AG04450 (cell line): Measurements from ENCODE around the gene PGLYRP4. TPM values are rescaled to one million over a fixed set of nuclear protein-coding genes. Genes with fewer than 3 reads are reported as not detected.

Experiments used
- CTCF ChIA-PET: fragments of 300-600, 350-600 bp; formaldehyde crosslinking; extraction: SDS; loops from one replicate; lab custom pipeline; 2022; ENCODE audit warnings: antibody characterized with exemption, inconsistent platforms; lab: Charles Lee
- POLR2A ChIA-PET: fragments of 350-600 bp; formaldehyde crosslinking; extraction: SDS; loops from one replicate; lab custom pipeline; 2021; ENCODE audit warnings: antibody characterized with exemption, inconsistent platforms; lab: Yijun Ruan, JAX
- DNase-seq: peaks from one replicate; pipeline ENCODE4 v3.0.0-alpha.2; 2011; ENCODE audit warnings: low read depth, low spot score
- H3K27ac ChIP-seq: one replicate; pipeline ENCODE4 v1.5.1; 2012; ENCODE audit warnings: low read depth, low read length, control low read depth
- H3K27me3 ChIP-seq: one replicate; pipeline ENCODE4 v1.6.0; 2012; ENCODE audit warnings: low read length; ENCODE audit not compliant: control insufficient read depth, insufficient read depth
- H3K4me3 ChIP-seq: 2 replicates; pipeline ENCODE4 v1.5.1; 2011; ENCODE audit warnings: mild to moderate bottlenecking, low read depth, low read length, control low read depth
- H3K9me3 ChIP-seq: 2 replicates; pipeline ENCODE4 v1.5.1; 2012; ENCODE audit warnings: low read length; ENCODE audit not compliant: control insufficient read depth, insufficient read depth
- CTCF ChIP-seq: IDR thresholded peaks from 2 replicates; pipeline ENCODE4 v1.5.1; 2011; ENCODE audit warnings: low read depth, low read length, control low read depth, inconsistent platforms
- polyA plus RNA-seq: library from polyadenylated mRNA; depleted of rRNA; stranded (reverse); fragments of >200 nt; gene quantifications from 2 replicates; pipeline ENCODE4 v1.2.3, GENCODE V29; 2011

The PGLYRP4 gene
- polyA plus RNA-seq, 1 experiment: not detected

GRCh38 chr1:153342178-153342577, 6.5 kb downstream of the PGLYRP4 start:
- peaks cover 5% of the 10 kb centered on the region for H3K27me3 ChIP-seq
- ChIA-PET CTCF (interaction anchor here (1.2 to 4.0 kb wide), 2 partner anchors 10 to 12 kb away, joined by 3 to 16 read pairs; no protein-coding TSS in a partner anchor), POLR2A (no interaction called here)
- DNase-seq: no peak
- H3K9me3 ChIP-seq: no peaks in the 10 kb centered on the region
- no peak overlapping the region for H3K27ac ChIP-seq
- TF ChIP-seq CTCF: no peak
- no peak overlapping the region for H3K4me3 ChIP-seq

- no peak overlapping the region for H3K27ac ChIP-seq
- H3K27me3 ChIP-seq: peaks cover 5% of the 10 kb centered on the region
- POLR2A ChIA-PET: no interaction called here
- no peak overlapping the region for H3K4me3 ChIP-seq
- TF ChIP-seq CTCF: no peak
- no peaks in the 10 kb centered on the region for H3K9me3 ChIP-seq
- CTCF ChIA-PET: interaction anchor here (1.2 to 4.0 kb wide), 2 partner anchors 11 to 12 kb away, joined by 3 to 16 read pairs; no protein-coding TSS in a partner anchor
- no peak for DNase-seq
Measured at GRCh38 chr1:153341431-153341934, 7.2 kb downstream of the PGLYRP4 start.

- H3K4me3 ChIP-seq: no peak overlapping the region
- no peak for TF ChIP-seq CTCF
- H3K9me3 ChIP-seq: no peaks in the 10 kb centered on the region
- POLR2A ChIA-PET: no interaction called here
- H3K27me3 ChIP-seq: peaks cover 5% of the 10 kb centered on the region
- CTCF ChIA-PET: interaction anchor here (4.0 kb wide), 1 partner anchor 12 kb away, joined by 16 read pairs; no protein-coding TSS in a partner anchor
- no peak for DNase-seq
- H3K27ac ChIP-seq: no peak overlapping the region
Measured at GRCh38 chr1:153340356-153340755, 8.3 kb downstream of the PGLYRP4 start.

- no peak for TF ChIP-seq CTCF
- H3K4me3 ChIP-seq: no peak overlapping the region
- POLR2A ChIA-PET: no interaction called here
Measured at GRCh38 chr1:153339802-153340201, 8.8 kb downstream of the PGLYRP4 start.

GRCh38 chr1:153337980-153338853, 10.4 kb downstream of the PGLYRP4 start:
- Histone ChIP-seq H3K4me3 (no peak overlapping the region), H3K9me3 (no peaks in the 10 kb centered on the region), H3K27me3 (peaks cover 3% of the 10 kb centered on the region), H3K27ac (no peak overlapping the region)
- no peak for TF ChIP-seq CTCF
- ChIA-PET POLR2A (no interaction called here), CTCF (no interaction called here)
- no peak for DNase-seq

More at GRCh38 chr1:153339802-153340201, 8.8 kb downstream of the PGLYRP4 start:
- CTCF ChIA-PET: no interaction called here
- Histone ChIP-seq H3K9me3 (no peaks in the 10 kb centered on the region), H3K27ac (no peak overlapping the region), H3K27me3 (peaks cover 5% of the 10 kb centered on the region)
- no peak for DNase-seq
